ENCODE data around the gene WDR86.

WDR86 gene

GRCh38 chr7:151375530-151376217, 34.2 kb downstream of the WDR86 start:
- Histone ChIP-seq H3K9ac (ENCODE audit: insufficient read length) (no peak overlapping the region), H3K27ac (no peak overlapping the region), H3K4me3 (no peak overlapping the region), H3K36me3 (ENCODE audit: insufficient read depth, low read length) (no peaks in the 10 kb centered on the region), H3K9me3 (ENCODE audit: low read depth, low read length) (no peaks in the 10 kb centered on the region)
- DNase-seq (ENCODE audit: low read depth, low spot score) = no peak
- no peak for TF ChIP-seq EZH2 (IDR thresholded peaks at IDR 0.05)
- no peak for TF ChIP-seq POLR2AphosphoS5 (IDR thresholded peaks at IDR 0.05; ENCODE audit: borderline replicate concordance, low read depth, low read length)
- no peak for TF ChIP-seq FOXP2 (optimal IDR thresholded peaks at IDR 0.05; ENCODE audit: control extremely low read depth, extremely low read length, insufficient read depth)

- no peak for DNase-seq (ENCODE audit: low read depth, low spot score)
- Histone ChIP-seq H3K9ac (ENCODE audit: insufficient read length) (no peak overlapping the region), H3K4me3 (no peak overlapping the region), H3K27ac (no peak overlapping the region), H3K9me3 (ENCODE audit: low read depth, low read length) (no peaks in the 10 kb centered on the region), H3K36me3 (ENCODE audit: insufficient read depth, low read length) (no peaks in the 10 kb centered on the region)
- TF ChIP-seq FOXP2 (optimal IDR thresholded peaks at IDR 0.05; ENCODE audit: control extremely low read depth, extremely low read length, insufficient read depth) (no peak), POLR2AphosphoS5 (IDR thresholded peaks at IDR 0.05; ENCODE audit: borderline replicate concordance, low read depth, low read length) (no peak), EZH2 (IDR thresholded peaks at IDR 0.05) (no peak)
Measured at GRCh38 chr7:151374726-151375125, 35.1 kb downstream of the WDR86 start.

DNA sequence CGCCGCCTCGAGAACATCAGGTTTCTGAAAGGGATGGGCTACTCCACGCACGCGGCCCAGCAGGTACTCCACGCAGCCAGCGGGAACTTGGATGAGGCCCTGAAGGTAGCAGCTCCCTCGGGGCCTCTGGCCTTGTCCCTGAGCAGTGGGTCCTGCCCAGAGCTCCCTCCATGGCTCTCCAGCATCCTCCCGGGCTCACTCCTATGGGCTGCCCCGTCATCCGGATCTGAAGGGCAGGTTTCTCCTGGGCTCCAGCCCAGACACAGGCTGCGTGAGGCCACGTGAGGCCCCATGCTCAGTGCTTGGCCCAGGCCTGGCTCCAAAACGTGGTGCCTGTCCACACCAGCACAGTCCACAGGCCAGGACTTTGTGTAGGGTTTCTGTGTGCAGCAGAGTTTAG, 35.7 kb downstream of the WDR86 start:
- TF ChIP-seq POLR2AphosphoS5 (IDR thresholded peaks at IDR 0.05; ENCODE audit: borderline replicate concordance, low read depth, low read length) (no peak), FOXP2 (optimal IDR thresholded peaks at IDR 0.05; ENCODE audit: control extremely low read depth, extremely low read length, insufficient read depth) (no peak), EZH2 (IDR thresholded peaks at IDR 0.05) (no peak)
- Histone ChIP-seq H3K9me3 (ENCODE audit: low read depth, low read length) (no peaks in the 10 kb centered on the region), H3K36me3 (ENCODE audit: insufficient read depth, low read length) (no peaks in the 10 kb centered on the region), H3K9ac (ENCODE audit: insufficient read length) (no peak overlapping the region), H3K27ac (no peak overlapping the region), H3K4me3 (no peak overlapping the region)
- no peak for DNase-seq (ENCODE audit: low read depth, low spot score)

GRCh38 chr7:151373599-151373998, 36.2 kb downstream of the WDR86 start:
- Histone ChIP-seq H3K4me3 (no peak overlapping the region), H3K36me3 (ENCODE audit: insufficient read depth, low read length) (no peaks in the 10 kb centered on the region), H3K9ac (ENCODE audit: insufficient read length) (no peak overlapping the region), H3K9me3 (ENCODE audit: low read depth, low read length) (no peaks in the 10 kb centered on the region), H3K27ac (no peak overlapping the region)
- no peak for DNase-seq (ENCODE audit: low read depth, low spot score)
- TF ChIP-seq FOXP2 (optimal IDR thresholded peaks at IDR 0.05; ENCODE audit: control extremely low read depth, extremely low read length, insufficient read depth) (no peak), EZH2 (IDR thresholded peaks at IDR 0.05) (no peak), POLR2AphosphoS5 (IDR thresholded peaks at IDR 0.05; ENCODE audit: borderline replicate concordance, low read depth, low read length) (no peak)

DNA sequence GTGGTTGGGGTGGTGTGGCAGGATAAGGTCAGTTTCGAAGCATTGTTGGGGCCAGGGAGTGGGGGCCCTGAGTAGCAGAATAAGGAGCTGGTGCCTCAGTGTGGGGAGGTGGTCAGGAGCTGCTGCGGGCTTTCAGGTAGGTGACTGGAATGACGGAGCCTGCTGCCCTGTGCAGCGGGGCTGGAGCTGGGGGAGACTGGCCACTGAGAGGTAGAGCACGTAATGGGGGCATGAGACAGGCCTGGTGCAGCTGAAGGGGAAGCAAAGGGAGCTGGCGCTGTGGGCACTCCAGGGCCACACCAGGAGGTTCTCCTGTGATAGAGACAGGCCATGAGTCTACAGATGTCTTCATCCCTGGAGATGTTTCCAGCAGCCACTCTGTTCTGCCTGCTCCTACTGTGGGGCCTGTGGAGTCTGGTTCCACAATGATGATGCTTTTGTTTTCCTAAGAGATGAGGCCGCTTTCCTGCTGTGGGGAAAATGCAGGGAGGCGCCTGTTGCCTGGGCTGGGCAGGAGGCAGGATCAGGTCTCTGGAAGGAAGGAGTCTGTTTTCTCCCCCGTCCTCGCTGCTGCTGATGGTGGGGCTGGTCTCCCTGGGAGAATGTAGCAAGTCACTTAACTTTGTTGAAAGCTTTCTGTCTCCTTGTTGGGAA, 37.1 kb downstream of the WDR86 start:
- no peaks in the 10 kb centered on the region for H3K9me3 ChIP-seq (ENCODE audit: low read depth, low read length)
- DNase-seq (ENCODE audit: low read depth, low spot score) = no peak
- no peak for TF ChIP-seq EZH2 (IDR thresholded peaks at IDR 0.05)
- H3K9ac ChIP-seq (ENCODE audit: insufficient read length) = no peak overlapping the region
- no peak overlapping the region for H3K4me3 ChIP-seq
- no peaks in the 10 kb centered on the region for H3K36me3 ChIP-seq (ENCODE audit: insufficient read depth, low read length)
- H3K27ac ChIP-seq = no peak overlapping the region

- H3K36me3 ChIP-seq (ENCODE audit: insufficient read depth, low read length) = no peaks in the 10 kb centered on the region
Measured at GRCh38 chr7:151371266-151371665, 38.6 kb downstream of the WDR86 start.

DNA sequence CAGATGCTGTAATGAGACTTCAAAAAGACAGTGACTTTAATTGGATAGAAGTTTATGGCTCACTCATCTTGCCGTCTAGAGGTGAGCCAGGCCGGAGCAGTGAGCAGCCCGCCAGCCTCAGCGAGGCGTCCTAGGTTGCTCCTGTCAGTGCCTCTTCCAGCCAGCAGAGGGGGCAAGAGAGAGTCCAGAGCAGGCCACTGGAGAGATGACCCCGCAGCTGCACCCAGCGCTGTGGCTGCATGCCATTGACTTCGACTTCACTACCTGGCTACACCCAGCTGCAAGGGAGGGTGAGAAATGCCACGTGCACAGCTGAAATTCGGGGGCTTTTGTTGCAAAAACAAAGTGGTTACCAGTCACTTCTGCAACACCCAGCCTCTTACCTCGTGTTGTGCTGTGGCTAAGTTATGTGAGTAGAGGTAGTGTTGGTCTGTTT, 41.7 kb downstream of the WDR86 start:
- DNase-seq (ENCODE audit: low read depth, low spot score) = no peak
- Histone ChIP-seq H3K36me3 (ENCODE audit: insufficient read depth, low read length) (no peaks in the 10 kb centered on the region; the same call in 1 of the 2 replicates), H3K9ac (ENCODE audit: insufficient read length) (no peak overlapping the region), H3K9me3 (ENCODE audit: low read depth, low read length) (no peaks in the 10 kb centered on the region), H3K4me3 (no peak overlapping the region), H3K27ac (no peak overlapping the region)
- TF ChIP-seq EZH2 (IDR thresholded peaks at IDR 0.05) (no peak), POLR2AphosphoS5 (IDR thresholded peaks at IDR 0.05; ENCODE audit: borderline replicate concordance, low read depth, low read length) (no peak)

More at GRCh38 chr7:151371266-151371665, 38.6 kb downstream of the WDR86 start:
- TF ChIP-seq POLR2AphosphoS5 (IDR thresholded peaks at IDR 0.05; ENCODE audit: borderline replicate concordance, low read depth, low read length) = no peak
- TF ChIP-seq EZH2 (IDR thresholded peaks at IDR 0.05) = no peak
- TF ChIP-seq FOXP2 (optimal IDR thresholded peaks at IDR 0.05; ENCODE audit: control extremely low read depth, extremely low read length, insufficient read depth) = no peak
- Histone ChIP-seq H3K27ac (no peak overlapping the region), H3K4me3 (no peak overlapping the region), H3K9me3 (ENCODE audit: low read depth, low read length) (no peaks in the 10 kb centered on the region), H3K9ac (ENCODE audit: insufficient read length) (no peak overlapping the region)
- no peak for DNase-seq (ENCODE audit: low read depth, low spot score)

DNA sequence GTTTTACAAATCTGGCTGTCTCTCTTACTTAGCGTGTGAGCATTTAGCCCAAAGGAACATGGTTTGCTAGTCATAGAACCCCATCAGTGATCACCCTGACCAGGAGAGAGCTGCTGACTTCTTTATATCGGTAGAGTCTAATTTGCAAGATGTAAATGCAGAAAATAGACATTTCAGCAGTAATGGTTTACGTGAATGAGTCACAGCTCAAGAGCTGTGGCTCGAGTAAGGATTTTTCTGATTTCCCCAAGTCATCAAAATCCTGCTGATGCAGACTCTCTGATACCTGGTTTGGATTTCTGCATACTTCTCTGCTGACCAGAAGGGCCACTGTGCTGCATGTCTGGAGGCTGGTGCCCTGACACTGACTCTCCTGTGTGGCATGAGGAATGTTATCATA, 42.6 kb downstream of the WDR86 start:
- H3K4me3 ChIP-seq = no peak overlapping the region
- H3K9me3 ChIP-seq (ENCODE audit: low read depth, low read length) = no peaks in the 10 kb centered on the region
- DNase-seq (ENCODE audit: low read depth, low spot score) = no peak
- peaks cover 8% of the 10 kb centered on the region; the same call in 1 of the 2 replicates for H3K36me3 ChIP-seq (ENCODE audit: insufficient read depth, low read length)
- no peak overlapping the region for H3K27ac ChIP-seq
- TF ChIP-seq POLR2AphosphoS5 (IDR thresholded peaks at IDR 0.05; ENCODE audit: borderline replicate concordance, low read depth, low read length) (no peak), FOXP2 (optimal IDR thresholded peaks at IDR 0.05; ENCODE audit: control extremely low read depth, extremely low read length, insufficient read depth) (no peak), EZH2 (IDR thresholded peaks at IDR 0.05) (no peak)
- no peak overlapping the region for H3K9ac ChIP-seq (ENCODE audit: insufficient read length)

- Histone ChIP-seq H3K9ac (ENCODE audit: insufficient read length) (no peak overlapping the region), H3K27ac (no peak overlapping the region), H3K9me3 (ENCODE audit: low read depth, low read length) (no peaks in the 10 kb centered on the region), H3K4me3 (no peak overlapping the region), H3K36me3 (ENCODE audit: insufficient read depth, low read length) (peaks cover 10% of the 10 kb centered on the region; the same call in 1 of the 2 replicates)
- no peak for TF ChIP-seq FOXP2 (optimal IDR thresholded peaks at IDR 0.05; ENCODE audit: control extremely low read depth, extremely low read length, insufficient read depth)
- TF ChIP-seq EZH2 (IDR thresholded peaks at IDR 0.05) = no peak
- TF ChIP-seq POLR2AphosphoS5 (IDR thresholded peaks at IDR 0.05; ENCODE audit: borderline replicate concordance, low read depth, low read length) = no peak
- DNase-seq (ENCODE audit: low read depth, low spot score) = no peak
Measured at GRCh38 chr7:151366880-151367222, 43.0 kb downstream of the WDR86 start.

Data from SK-N-MC (cell line).